ENCODE measurements around the gene GLIPR2. TPM values are rescaled to one million over a fixed set of nuclear protein-coding genes. Genes with fewer than 3 reads are reported as not detected.
A peak's percentile ranks its signal among the peaks of the same experiment; 100 is the strongest.

The GLIPR2 gene
- total and polyA plus RNA-seq, 2 of the 13 experiments (the other 11 are each of a cell fraction or from before 2014, with no cell fraction given) = 0.08 to 0.42 TPM

- no peaks in the 10 kb centered on the region for H3K79me2 ChIP-seq (ENCODE audit: insufficient read depth, low read length)
- TF ChIP-seq MBD4 (IDR thresholded peaks at IDR 0.05; ENCODE audit: borderline replicate concordance, low read length) = no peak
- TF ChIP-seq EZH2 (conservative IDR thresholded peaks at IDR 0.05; ENCODE audit: low read depth, low read length) = 0 out of 2 replicates have a peak, but pooled peaks have one; percentile 47
- H3K27me3 ChIP-seq (ENCODE audit: control insufficient read depth in 1 of 2, insufficient read depth in 2 of 2, low read length in 2 of 2) = peaks cover 17 to 63% of the 10 kb centered on the region in 2 experiments
- CTCF ChIA-PET (ENCODE audit: low intra/inter-chr PET ratio, low total read pairs) = no interaction called here
- ATAC-seq = no peak; the same call in 2 of the 3 replicates
- BruUV-seq (replicated peaks) = no TSS peak
- peaks cover 16% of the 10 kb centered on the region for H3K4me1 ChIP-seq (ENCODE audit: insufficient read depth, low read length)
- FAIRE-seq = no peak
- H3K9ac ChIP-seq (ENCODE audit: insufficient read depth, low read depth, low read length) = no peak overlapping the region
- intact Hi-C loops (cut with micrococcal nuclease; ENCODE audit: unreplicated experiment) (no loop called here), in situ Hi-C loops (cut with HindIII; ENCODE audit: extremely low pct_ligation_motif_present, low pct_unique_long_range_greater_than_20kb) (no loop called here)
- DNase-seq (ENCODE audit: low spot score) = no peak
- WGBS (ENCODE audit: low lambda C conversion rate) = 41% methylated on average over 9 of the region's 12 CpGs
- POLR2A ChIA-PET = no interaction called here
- no peaks in the 10 kb centered on the region for H3K9me3 ChIP-seq (ENCODE audit: low read length)
- H3K4me2 ChIP-seq (ENCODE audit: low read depth, low read length) = peak overlapping the region; percentile 81
- H3K4me3 ChIP-seq (replicated peaks in 1 of 3; ENCODE audit: insufficient read depth in 1 of 3, low read depth in 2 of 3, low read length in 3 of 3) = peak overlapping the region in 1 of 3 experiments; percentile 71; a peak in 2 of 6 replicates
- H3K36me3 ChIP-seq (replicated peaks in 1 of 2; ENCODE audit: control insufficient read depth in 1 of 2, insufficient read depth in 2 of 2, low read length in 2 of 2) = no peaks in the 10 kb centered on the region
- H3K27ac ChIP-seq (ENCODE audit: extremely low read length, insufficient read depth, low read length) = no peak overlapping the region
- no peaks in the 10 kb centered on the region for H4K20me1 ChIP-seq (ENCODE audit: insufficient read depth, low read length)
- H2AFZ ChIP-seq (ENCODE audit: low read length) = no peak overlapping the region
Observed at GRCh38 chr9:36137392-36138004, 965 bp downstream of the GLIPR2 start.

DNA sequence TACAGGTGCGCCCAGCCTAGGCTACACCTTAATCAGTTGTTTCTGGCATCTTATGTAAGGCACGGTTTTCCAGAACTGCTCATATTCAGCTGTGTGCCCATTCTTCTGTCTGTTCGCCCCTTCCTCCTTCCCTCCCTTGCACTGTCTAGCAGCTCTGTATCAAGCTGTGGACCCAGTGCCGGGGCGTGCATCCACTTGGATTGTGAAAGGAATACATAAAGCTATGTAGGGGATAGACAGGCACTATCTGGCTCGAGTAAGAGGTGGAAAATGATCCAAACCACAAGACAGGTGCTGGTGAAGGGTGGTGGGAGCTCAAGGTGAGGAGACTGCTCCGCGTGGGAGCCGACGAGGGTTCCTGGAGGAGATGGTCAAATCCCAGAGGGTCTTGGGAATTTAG is 2.0 kb downstream of the GLIPR2 start:
- Histone ChIP-seq H3K4me3 (replicated peaks in 1 of 3; ENCODE audit: insufficient read depth in 1 of 3, low read depth in 2 of 3, low read length in 3 of 3) (no peak overlapping the region), H3K4me1 (ENCODE audit: insufficient read depth, low read length) (peaks cover 22% of the 10 kb centered on the region), H2AFZ (ENCODE audit: low read length) (no peak overlapping the region), H3K4me2 (ENCODE audit: low read depth, low read length) (no peak overlapping the region), H3K27me3 (ENCODE audit: control insufficient read depth in 1 of 2, insufficient read depth in 2 of 2, low read length in 2 of 2) (peaks cover 17 to 60% of the 10 kb centered on the region in 2 experiments), H3K9me3 (ENCODE audit: low read length) (no peaks in the 10 kb centered on the region), H4K20me1 (ENCODE audit: insufficient read depth, low read length) (no peaks in the 10 kb centered on the region), H3K79me2 (ENCODE audit: insufficient read depth, low read length) (no peaks in the 10 kb centered on the region), H3K27ac (ENCODE audit: extremely low read length, insufficient read depth, low read length) (no peak overlapping the region), H3K9ac (ENCODE audit: insufficient read depth, low read depth, low read length) (no peak overlapping the region), H3K36me3 (replicated peaks in 1 of 2; ENCODE audit: control insufficient read depth in 1 of 2, insufficient read depth in 2 of 2, low read length in 2 of 2) (no peaks in the 10 kb centered on the region)
- no peak for ATAC-seq
- 56% methylated on average over 10 of the region's 10 CpGs for whole genome bisulfite sequencing (ENCODE audit: low lambda C conversion rate)
- intact Hi-C loops (cut with micrococcal nuclease; ENCODE audit: unreplicated experiment) = no loop called here
- BruUV-seq (replicated peaks) = no TSS peak
- TF ChIP-seq THAP11 (CRISPR knock-in tag; IDR thresholded peaks at IDR 0.05) (no peak), ARNT (IDR thresholded peaks at IDR 0.05) (no peak), ZNF879 (CRISPR knock-in tag; IDR thresholded peaks at IDR 0.05) (no peak)
- no peak for DNase-seq (ENCODE audit: low spot score)
- no peak for FAIRE-seq
- in situ Hi-C loops (cut with HindIII; ENCODE audit: extremely low pct_ligation_motif_present, low pct_unique_long_range_greater_than_20kb) = no loop called here
- ChIA-PET POLR2A (no interaction called here), CTCF (ENCODE audit: low intra/inter-chr PET ratio, low total read pairs) (no interaction called here)
